GM12892 (cell line): ENCODE results near the gene SPINDOC.

Experiments used
- POLR2A ChIP-seq: IDR thresholded peaks from 2 replicates; pipeline ENCODE4 v1.6.1; 2011; ENCODE audit warnings: low read depth, low read length, control low read depth
- POLR2AphosphoS5 ChIP-seq: IDR thresholded peaks from 2 replicates; pipeline ENCODE4 v1.6.1; 2011; ENCODE audit warnings: low read depth, low read length, control low read depth

DNA sequence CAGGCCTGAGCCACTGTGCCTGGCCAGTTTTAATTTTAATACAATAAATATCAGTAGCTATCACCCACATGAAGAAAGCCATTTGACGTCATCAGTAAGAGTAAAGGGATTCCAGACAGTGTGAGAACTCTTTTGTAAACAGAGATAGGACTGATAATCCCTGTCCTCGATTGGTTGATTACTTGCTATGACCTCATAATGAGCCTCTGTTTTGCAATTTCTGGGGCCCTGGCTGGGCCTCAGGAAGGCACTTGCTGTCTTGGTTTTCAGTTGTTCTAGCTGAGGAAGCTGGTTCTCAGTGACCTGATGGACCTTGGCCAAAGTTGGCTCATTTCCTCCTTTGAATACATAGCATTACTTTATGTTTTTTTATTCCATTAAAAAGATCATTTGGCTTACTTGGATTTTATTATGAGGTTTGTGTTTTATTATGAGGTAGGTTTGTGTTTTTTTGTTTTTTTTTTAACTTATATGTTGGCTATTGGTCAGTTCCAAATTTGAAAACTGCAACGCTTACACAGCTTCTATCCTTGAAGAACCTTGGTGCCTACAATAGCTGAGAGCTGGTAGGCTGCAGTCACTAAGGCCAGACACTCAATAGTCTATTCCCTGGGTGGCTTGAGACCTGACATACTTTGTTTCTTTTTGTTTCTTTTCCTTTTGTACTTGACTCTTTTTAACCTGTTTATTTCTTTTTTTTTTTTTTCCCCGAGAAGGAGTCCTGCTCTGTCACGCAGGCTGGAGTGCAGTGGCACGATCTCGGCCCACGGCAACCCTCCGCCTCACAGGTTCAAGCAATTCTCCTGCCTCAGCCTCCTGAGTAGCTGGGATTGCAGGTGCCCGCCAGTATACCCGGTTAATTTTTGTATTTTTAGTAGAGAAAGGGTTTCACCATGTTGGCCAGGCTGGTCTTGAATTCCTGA is 45.6 kb downstream of the SPINDOC start:
- no peak for TF ChIP-seq POLR2AphosphoS5
- TF ChIP-seq POLR2A = no peak
